Omental fat pad (tissue), 4 donors: ENCODE data around the gene DHH. TPM values are rescaled to one million over a fixed set of nuclear protein-coding genes. Genes with fewer than 3 reads are reported as not detected.

ENCODE experiments used
- ATAC-seq: fragments of 150-250 bp; one replicate; pipeline ENCODE4 v1.9.1; 2016; ENCODE audit warnings: mild to moderate bottlenecking, moderate library complexity; ENCODE audit not compliant: low FRiP score
- DNase-seq: peaks from one replicate; pipeline ENCODE4 v3.0.0-alpha.2; 2019; ENCODE audit warnings: low spot score
- CTCF ChIP-seq, 3 donors: fragments of 450-650 bp; IDR thresholded peaks; one replicate each; pipeline ENCODE4 v1.5.1; 2016 to 2017; ENCODE audit warnings: antibody characterized with exemption in 3 of 3, mild to moderate bottlenecking in 3 of 3, moderate library complexity in 2 of 3
- total RNA-seq, 4 donors: library from RNA; depleted of rRNA; stranded (reverse); fragments of >200 nt; gene quantifications; one replicate each; pipeline ENCODE4 v1.1.0, GENCODE V29; 2016

The DHH gene
- total RNA-seq, 4 donors from 2014 or later, result 0.72 to 2.0 (median 1.3) TPM

GRCh38 chr12:49060237-49061156 is 34.1 kb downstream of the DHH start, which contains the start of gene KMT2D:
Gene KMT2D, minus strand, starts transcription at chr12:49060794. Its CDS starts 5,470 bp downstream, at chr12:49055324.
- DNase-seq, result peak; percentile 64
- ATAC-seq, result peak; percentile 83
- TF ChIP-seq CTCF (IDR thresholded peaks at IDR 0.05), result no peak

GRCh38 chr12:49059299-49060171 is 35.1 kb downstream of the DHH start:
- TF ChIP-seq CTCF (IDR thresholded peaks at IDR 0.05), result no peak
- DNase-seq (no peak), ATAC-seq (peak; percentile 11)

- TF ChIP-seq CTCF (IDR thresholded peaks at IDR 0.05), result no peak
- ATAC-seq (no peak), DNase-seq (no peak)
Measured at GRCh38 chr12:49059045-49059298, 35.6 kb downstream of the DHH start.

GRCh38 chr12:49058366-49059044 is 36.1 kb downstream of the DHH start:
- no peak for TF ChIP-seq CTCF (IDR thresholded peaks at IDR 0.05)
- ATAC-seq (no peak), DNase-seq (no peak)

GRCh38 chr12:49057888-49058287 is 36.7 kb downstream of the DHH start:
- TF ChIP-seq CTCF (IDR thresholded peaks at IDR 0.05), result no peak
- no peak for ATAC-seq
- no peak for DNase-seq

- TF ChIP-seq CTCF (IDR thresholded peaks at IDR 0.05), result no peak
- no peak for DNase-seq
- ATAC-seq, result peak; percentile 24
Measured at GRCh38 chr12:49055978-49056754, 38.4 kb downstream of the DHH start.
